Measurements from ENCODE around the gene GAMT. TPM values are rescaled to one million over a fixed set of nuclear protein-coding genes. Genes with fewer than 3 reads are reported as not detected.
A peak's percentile ranks its signal among the peaks of the same experiment; 100 is the strongest.

GAMT gene
- total and polyA plus RNA-seq, 2 of the 13 experiments (the other 11 are each of a cell fraction or from before 2014, with no cell fraction given) = 115 to 124 TPM

GRCh38 chr19:1429750-1430149 is 28.4 kb upstream of the GAMT start:
- H3K27ac ChIP-seq (ENCODE audit: extremely low read length, insufficient read depth, low read length) = no peak overlapping the region
- intact Hi-C loops (cut with micrococcal nuclease; ENCODE audit: unreplicated experiment) (no loop called here), in situ Hi-C loops (cut with HindIII; ENCODE audit: extremely low pct_ligation_motif_present, low pct_unique_long_range_greater_than_20kb) (no loop called here)
- no peak overlapping the region for H3K9ac ChIP-seq (ENCODE audit: insufficient read depth, low read depth, low read length)
- H3K36me3 ChIP-seq (replicated peaks in 1 of 2; ENCODE audit: control insufficient read depth in 1 of 2, insufficient read depth in 2 of 2, low read length in 2 of 2) = peaks cover 34 to 76% of the 10 kb centered on the region in 2 experiments
- no peak overlapping the region for H2AFZ ChIP-seq (ENCODE audit: low read length)
- peaks cover 6% of the 10 kb centered on the region for H4K20me1 ChIP-seq (ENCODE audit: insufficient read depth, low read length)
- DNase-seq (ENCODE audit: low spot score) (no peak), ATAC-seq (no peak), FAIRE-seq (no peak)
- H3K9me3 ChIP-seq (ENCODE audit: low read length) = no peaks in the 10 kb centered on the region
- no TSS peak for BruUV-seq (replicated peaks)
- POLR2A ChIA-PET = interaction anchor here (1.0 kb wide), 1 partner anchor 15 kb away, joined by 4 read pairs; no protein-coding TSS in a partner anchor
- no peaks in the 10 kb centered on the region for H3K27me3 ChIP-seq (ENCODE audit: control insufficient read depth in 1 of 2, insufficient read depth in 2 of 2, low read length in 2 of 2)
- TF ChIP-seq TRIM24 (CRISPR knock-in tag; IDR thresholded peaks at IDR 0.05) = no peak
- no peak for TF ChIP-seq MTF2 (CRISPR knock-in tag; IDR thresholded peaks at IDR 0.05; ENCODE audit: borderline replicate concordance)
- TF ChIP-seq ZBTB3 (CRISPR knock-in tag; IDR thresholded peaks at IDR 0.05; ENCODE audit: borderline replicate concordance, low read depth) = no peak
- no peak for TF ChIP-seq RNF219 (CRISPR knock-in tag; IDR thresholded peaks at IDR 0.05)
- no peak for TF ChIP-seq ZNF674 (CRISPR knock-in tag; IDR thresholded peaks at IDR 0.05; ENCODE audit: low read depth)
- TF ChIP-seq RBM22 (optimal IDR thresholded peaks at IDR 0.05; ENCODE audit: low read length) = peak; percentile 81
- 0 out of 4 replicates have a peak, but pooled peaks of 1 of the 2 experiments have one; percentile 14 for TF ChIP-seq POLR2A (IDR thresholded peaks at IDR 0.05; ENCODE audit: insufficient read depth in 1 of 2, low read depth in 2 of 2, low read length in 2 of 2)
- no peak for TF ChIP-seq KLF11 (CRISPR knock-in tag; IDR thresholded peaks at IDR 0.05)
- peaks cover 19% of the 10 kb centered on the region for H3K79me2 ChIP-seq (ENCODE audit: insufficient read depth, low read length)
- H3K4me3 ChIP-seq (replicated peaks in 1 of 3; ENCODE audit: insufficient read depth in 1 of 3, low read depth in 2 of 3, low read length in 3 of 3) = no peak overlapping the region
- H3K4me2 ChIP-seq (ENCODE audit: low read depth, low read length) = no peak overlapping the region
- CTCF ChIA-PET (ENCODE audit: low intra/inter-chr PET ratio, low total read pairs) = no interaction called here
- WGBS (ENCODE audit: low lambda C conversion rate) = 96% methylated on average over 12 of the region's 14 CpGs
- peaks cover 12% of the 10 kb centered on the region for H3K4me1 ChIP-seq (ENCODE audit: insufficient read depth, low read length)

Measured in HepG2 (cell line).